GM06990 (cell line): ENCODE data around the gene ENO4.

ENCODE experiments used
- DNase-seq: peaks from one replicate; pipeline ENCODE4 v3.0.0-alpha.2; 2011; ENCODE audit not compliant: insufficient read length; ENCODE audit errors: extremely low read depth
- H3K27me3 ChIP-seq: replicated peaks from 2 replicates; pipeline ENCODE4 v1.6.0; 2011; ENCODE audit warnings: low read length; ENCODE audit not compliant: control insufficient read depth, insufficient read depth
- H3K36me3 ChIP-seq: 2 replicates; pipeline ENCODE4 v1.5.1; 2011; ENCODE audit warnings: low read length; ENCODE audit not compliant: control insufficient read depth, insufficient read depth
- H3K4me3 ChIP-seq: replicated peaks from 2 replicates; pipeline ENCODE4 v1.5.1; 2011; ENCODE audit warnings: low read depth, mild to moderate bottlenecking, control low read depth, low read length
- TF ChIP-seq, protein P1 (sequence below): IDR thresholded peaks from 2 replicates; pipeline ENCODE4 v1.5.1; 2011; ENCODE audit warnings: low read length, control low read depth, mild to moderate bottlenecking, inconsistent platforms; ENCODE audit not compliant: insufficient read depth, poor library complexity, severe bottlenecking

Gene ENO4

GRCh38 chr10:116838143-116838725 is 11.1 kb upstream of the ENO4 start:
- no peak for DNase-seq
- TF ChIP-seq, protein P1, sequence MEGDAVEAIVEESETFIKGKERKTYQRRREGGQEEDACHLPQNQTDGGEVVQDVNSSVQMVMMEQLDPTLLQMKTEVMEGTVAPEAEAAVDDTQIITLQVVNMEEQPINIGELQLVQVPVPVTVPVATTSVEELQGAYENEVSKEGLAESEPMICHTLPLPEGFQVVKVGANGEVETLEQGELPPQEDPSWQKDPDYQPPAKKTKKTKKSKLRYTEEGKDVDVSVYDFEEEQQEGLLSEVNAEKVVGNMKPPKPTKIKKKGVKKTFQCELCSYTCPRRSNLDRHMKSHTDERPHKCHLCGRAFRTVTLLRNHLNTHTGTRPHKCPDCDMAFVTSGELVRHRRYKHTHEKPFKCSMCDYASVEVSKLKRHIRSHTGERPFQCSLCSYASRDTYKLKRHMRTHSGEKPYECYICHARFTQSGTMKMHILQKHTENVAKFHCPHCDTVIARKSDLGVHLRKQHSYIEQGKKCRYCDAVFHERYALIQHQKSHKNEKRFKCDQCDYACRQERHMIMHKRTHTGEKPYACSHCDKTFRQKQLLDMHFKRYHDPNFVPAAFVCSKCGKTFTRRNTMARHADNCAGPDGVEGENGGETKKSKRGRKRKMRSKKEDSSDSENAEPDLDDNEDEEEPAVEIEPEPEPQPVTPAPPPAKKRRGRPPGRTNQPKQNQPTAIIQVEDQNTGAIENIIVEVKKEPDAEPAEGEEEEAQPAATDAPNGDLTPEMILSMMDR: no peak

GRCh38 chr10:116840389-116841075 is 8.8 kb upstream of the ENO4 start:
- DNase-seq: no peak
- no peaks in the 10 kb centered on the region for H3K36me3 ChIP-seq
- no peaks in the 10 kb centered on the region for H3K27me3 ChIP-seq
- no peak overlapping the region for H3K4me3 ChIP-seq
- TF ChIP-seq, protein P1: no peak

More at GRCh38 chr10:116838143-116838725, 11.1 kb upstream of the ENO4 start:
- Histone ChIP-seq H3K27me3 (no peaks in the 10 kb centered on the region), H3K36me3 (no peaks in the 10 kb centered on the region), H3K4me3 (no peak overlapping the region)

DNA sequence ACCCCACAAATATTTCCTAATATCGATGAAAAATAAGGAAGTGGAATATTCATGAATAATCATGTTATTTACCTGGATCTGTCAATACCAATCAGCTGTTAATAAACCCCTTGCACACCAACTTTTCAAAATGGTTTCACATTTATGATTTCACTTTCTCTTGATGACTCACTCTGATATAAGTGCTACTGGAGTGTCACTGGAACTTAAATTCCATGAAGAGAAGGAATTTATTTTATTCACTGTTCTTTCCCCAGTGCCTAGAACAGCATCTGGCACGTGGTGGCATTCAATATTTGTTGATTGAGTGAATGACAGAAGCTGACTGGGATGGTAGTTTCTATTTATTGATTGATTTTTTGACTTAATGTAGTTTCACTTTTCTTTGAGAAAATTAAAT is 3.5 kb upstream of the ENO4 start:
- no peaks in the 10 kb centered on the region for H3K27me3 ChIP-seq
- H3K36me3 ChIP-seq: no peaks in the 10 kb centered on the region
- TF ChIP-seq, protein P1: no peak
- DNase-seq: no peak
- H3K4me3 ChIP-seq: no peak overlapping the region

DNA sequence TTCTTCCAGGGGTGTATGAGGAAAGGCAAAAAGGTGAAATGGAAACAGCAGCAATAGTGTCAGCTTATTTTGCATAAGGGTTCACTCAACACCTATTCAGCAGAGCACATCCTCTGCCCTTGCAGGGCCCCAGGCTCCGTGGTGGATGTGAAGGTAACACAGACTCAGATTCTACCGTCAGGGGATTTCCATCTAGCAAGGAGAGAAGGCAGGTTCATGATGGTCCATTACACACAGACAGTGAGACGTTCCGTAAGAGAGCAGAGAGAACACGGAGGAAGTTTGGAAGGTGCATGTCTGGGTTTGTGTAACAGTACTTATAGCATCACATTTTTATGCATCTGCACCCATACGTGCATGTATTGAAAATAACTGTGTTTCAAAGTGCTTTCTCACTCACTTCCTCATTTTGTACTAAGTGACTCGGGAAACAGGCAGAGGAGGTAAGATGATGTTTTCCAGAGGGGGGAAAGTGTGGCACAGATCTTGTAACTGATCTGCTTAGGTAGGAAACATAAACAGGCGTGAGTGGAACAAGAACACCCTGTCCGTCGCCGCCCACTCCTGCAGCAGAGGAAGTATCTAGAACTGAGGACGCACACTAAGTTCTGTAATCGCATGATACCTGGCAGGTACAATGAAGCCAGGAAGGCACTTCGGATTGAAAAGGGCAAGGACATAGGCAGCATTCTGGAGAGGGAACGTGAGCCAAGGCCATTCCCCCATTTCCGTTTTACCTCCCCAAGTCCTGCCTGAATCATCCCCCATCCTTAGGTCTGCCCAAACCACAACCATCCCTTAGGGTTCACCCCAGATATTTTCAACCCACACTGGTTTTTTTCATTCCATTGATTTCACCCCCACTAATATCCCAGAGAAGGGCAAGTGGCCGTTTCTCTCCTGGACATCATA is 1.0 kb upstream of the ENO4 start:
- peak; percentile 62 for DNase-seq
- Histone ChIP-seq H3K4me3 (peak overlapping the region; percentile 78), H3K36me3 (no peaks in the 10 kb centered on the region), H3K27me3 (no peaks in the 10 kb centered on the region)
- TF ChIP-seq, protein P1: no peak

DNA sequence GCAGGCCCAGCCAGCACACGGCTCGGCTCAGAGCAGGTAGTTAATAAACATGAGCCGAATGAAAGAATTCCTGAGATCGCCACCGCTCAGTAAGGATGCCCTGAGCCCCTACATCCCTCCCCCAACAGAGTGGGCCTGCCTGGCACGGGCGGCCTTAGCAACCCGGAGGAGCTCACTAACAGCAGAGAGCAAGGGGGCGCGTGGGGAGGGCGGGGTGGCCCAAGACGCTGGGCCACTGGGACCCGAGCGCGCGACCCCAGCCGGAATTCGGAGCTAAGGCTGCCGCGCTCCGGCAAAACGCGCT is 403 bp upstream of the ENO4 start:
- TF ChIP-seq, protein P1: no peak
- DNase-seq: peak; percentile 22
- no peaks in the 10 kb centered on the region for H3K27me3 ChIP-seq
- peak overlapping the region; percentile 78 for H3K4me3 ChIP-seq
- no peaks in the 10 kb centered on the region for H3K36me3 ChIP-seq
